ENCODE data around the gene C19orf12.

DNA sequence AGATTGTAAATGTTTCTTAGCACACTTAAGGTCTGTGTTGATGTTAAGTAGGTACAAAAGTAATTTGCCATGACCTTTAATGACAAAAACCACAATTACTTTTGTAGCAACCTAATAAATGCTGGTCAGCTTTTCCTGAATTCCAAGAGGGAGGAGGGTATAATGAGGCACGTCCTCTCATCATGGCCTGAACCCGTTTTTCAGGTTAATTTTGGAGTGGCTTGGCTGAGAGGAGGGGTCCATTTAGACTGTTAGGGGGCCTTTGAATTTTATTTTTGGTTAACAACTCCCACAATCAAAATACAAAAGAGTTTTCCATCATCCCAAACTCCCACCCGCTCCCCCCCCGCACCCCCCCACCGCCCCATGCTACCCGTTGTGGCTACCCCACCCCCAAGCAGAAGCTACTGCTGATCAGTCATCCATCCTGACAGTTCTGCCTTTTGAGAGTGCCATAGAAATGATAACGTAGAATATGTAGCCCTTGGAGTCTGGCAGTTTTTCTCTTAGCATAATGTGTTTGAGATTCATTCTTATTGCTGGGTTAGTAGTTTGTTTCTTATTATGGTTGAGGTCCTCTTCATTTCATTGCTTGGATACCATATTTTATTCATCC lies 64.2 kb downstream of the C19orf12 start:
- TF ChIP-seq, protein P1, sequence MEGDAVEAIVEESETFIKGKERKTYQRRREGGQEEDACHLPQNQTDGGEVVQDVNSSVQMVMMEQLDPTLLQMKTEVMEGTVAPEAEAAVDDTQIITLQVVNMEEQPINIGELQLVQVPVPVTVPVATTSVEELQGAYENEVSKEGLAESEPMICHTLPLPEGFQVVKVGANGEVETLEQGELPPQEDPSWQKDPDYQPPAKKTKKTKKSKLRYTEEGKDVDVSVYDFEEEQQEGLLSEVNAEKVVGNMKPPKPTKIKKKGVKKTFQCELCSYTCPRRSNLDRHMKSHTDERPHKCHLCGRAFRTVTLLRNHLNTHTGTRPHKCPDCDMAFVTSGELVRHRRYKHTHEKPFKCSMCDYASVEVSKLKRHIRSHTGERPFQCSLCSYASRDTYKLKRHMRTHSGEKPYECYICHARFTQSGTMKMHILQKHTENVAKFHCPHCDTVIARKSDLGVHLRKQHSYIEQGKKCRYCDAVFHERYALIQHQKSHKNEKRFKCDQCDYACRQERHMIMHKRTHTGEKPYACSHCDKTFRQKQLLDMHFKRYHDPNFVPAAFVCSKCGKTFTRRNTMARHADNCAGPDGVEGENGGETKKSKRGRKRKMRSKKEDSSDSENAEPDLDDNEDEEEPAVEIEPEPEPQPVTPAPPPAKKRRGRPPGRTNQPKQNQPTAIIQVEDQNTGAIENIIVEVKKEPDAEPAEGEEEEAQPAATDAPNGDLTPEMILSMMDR (IDR thresholded peaks at IDR 0.05; ENCODE audit: borderline replicate concordance, extremely low read depth, low read length, poor library complexity, severe bottlenecking), result no peak
- no peak for TF ChIP-seq EZH2 (IDR thresholded peaks at IDR 0.05; ENCODE audit: borderline replicate concordance, low read depth, low read length, severe bottlenecking)

Data from DND-41 (cell line).